ENCODE results near the gene TEKT3.

TEKT3 gene

DNA sequence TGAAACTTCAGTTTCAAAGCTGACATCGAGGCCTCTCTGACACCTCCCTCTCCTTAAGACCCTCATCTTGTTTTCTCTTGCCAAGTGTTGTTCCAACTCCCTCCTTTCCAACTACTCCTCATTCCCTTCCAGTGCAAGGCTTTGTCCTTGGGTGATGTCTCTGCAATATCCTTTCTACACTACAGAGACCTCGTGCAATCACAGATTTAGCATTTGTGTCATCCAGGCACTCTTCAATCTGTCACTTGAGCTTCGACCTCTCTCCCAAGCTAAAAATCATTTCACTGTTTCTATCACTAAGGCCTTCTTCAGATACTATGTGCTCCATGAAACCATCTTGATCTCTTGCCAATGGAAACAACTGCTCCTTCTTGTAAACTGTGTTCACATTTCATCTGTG is 31.6 kb downstream of the TEKT3 start:
- DNase-seq (ENCODE audit: low read depth) = no peak
- H3K4me3 ChIP-seq (ENCODE audit: low read depth, low read length) = no peak overlapping the region
- in situ Hi-C loops (cut with HindIII; ENCODE audit: low sequenced_read_pairs) = no loop called here
- no peak for TF ChIP-seq CTCF (IDR thresholded peaks at IDR 0.05; ENCODE audit: low read depth, low read length, missing control alignments)

- in situ Hi-C loops (cut with HindIII; ENCODE audit: low sequenced_read_pairs) = no loop called here
- DNase-seq (ENCODE audit: low read depth) = no peak
- H3K4me3 ChIP-seq (ENCODE audit: low read depth, low read length) = no peak overlapping the region
- TF ChIP-seq CTCF (IDR thresholded peaks at IDR 0.05; ENCODE audit: low read depth, low read length, missing control alignments) = no peak
Measured at GRCh38 chr17:15309236-15309635, 32.2 kb downstream of the TEKT3 start.

DNA sequence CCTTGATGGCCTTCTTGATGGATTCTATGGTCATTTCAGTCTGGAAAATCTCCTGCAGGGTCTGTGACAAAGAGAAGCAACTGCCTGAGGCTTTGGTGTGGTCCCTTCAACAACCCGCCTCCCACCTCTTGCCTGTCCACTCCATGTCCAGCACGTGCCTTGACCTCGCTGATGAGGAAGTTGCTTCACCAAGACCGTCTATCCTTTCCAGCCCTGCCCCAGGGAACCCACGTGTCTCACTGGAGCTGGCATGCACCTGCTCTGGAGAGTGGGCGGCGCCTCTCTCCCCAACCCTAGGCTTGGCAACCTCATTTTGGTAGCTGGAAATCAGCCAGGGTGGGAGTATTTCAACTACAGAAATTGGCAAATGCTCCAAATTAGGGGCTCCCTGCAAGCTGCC is 32.6 kb downstream of the TEKT3 start:
- no peak for TF ChIP-seq CTCF (IDR thresholded peaks at IDR 0.05; ENCODE audit: low read depth, low read length, missing control alignments)
- in situ Hi-C loops (cut with HindIII; ENCODE audit: low sequenced_read_pairs) = no loop called here
- no peak overlapping the region for H3K4me3 ChIP-seq (ENCODE audit: low read depth, low read length)
- no peak for DNase-seq (ENCODE audit: low read depth)

DNA sequence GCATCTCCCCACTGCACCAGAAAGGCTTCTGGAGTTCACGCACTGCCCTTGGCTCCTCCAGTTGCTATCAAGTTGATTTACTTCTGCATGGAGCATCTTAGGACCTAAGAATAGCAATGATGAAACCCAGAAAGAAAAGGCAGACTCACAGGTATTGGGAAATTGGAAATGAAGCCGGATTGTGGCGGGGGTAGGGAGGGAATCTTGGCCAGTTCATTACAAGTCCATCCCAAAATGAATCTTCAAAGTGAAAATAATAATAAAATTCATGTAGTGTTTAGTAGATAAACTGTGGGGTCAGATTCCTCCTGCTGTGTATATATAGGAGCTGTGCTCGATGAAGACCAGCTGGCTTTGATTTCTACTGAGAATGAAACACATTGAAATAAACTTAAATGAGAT is 33.7 kb downstream of the TEKT3 start:
- no peak for TF ChIP-seq CTCF (IDR thresholded peaks at IDR 0.05; ENCODE audit: low read depth, low read length, missing control alignments)
- in situ Hi-C loops (cut with HindIII; ENCODE audit: low sequenced_read_pairs) = no loop called here
- DNase-seq (ENCODE audit: low read depth) = no peak

DNA sequence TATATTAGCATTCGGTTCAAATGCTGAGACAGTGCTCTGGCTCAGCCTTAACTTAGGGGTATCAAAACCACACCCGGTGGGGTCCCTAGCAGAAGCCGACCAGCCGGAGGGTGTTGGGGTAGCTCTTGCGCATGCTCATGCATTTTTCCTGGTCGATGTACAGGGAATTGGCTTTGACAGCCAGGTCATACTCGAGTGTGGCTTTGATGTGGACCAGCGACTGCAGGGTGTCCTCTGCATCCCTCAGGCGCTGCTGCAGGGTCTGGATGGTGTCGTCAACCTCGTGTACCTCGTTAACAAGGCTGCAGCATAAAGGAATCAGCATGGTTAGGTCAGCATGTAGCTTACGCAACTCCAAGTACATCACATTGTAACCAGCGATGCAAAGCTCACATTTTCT is 37.5 kb downstream of the TEKT3 start:
- TF ChIP-seq CTCF (IDR thresholded peaks at IDR 0.05; ENCODE audit: low read depth, low read length, missing control alignments) = no peak
- in situ Hi-C loops (cut with HindIII; ENCODE audit: low sequenced_read_pairs) = no loop called here
- no peak overlapping the region for H3K4me3 ChIP-seq (ENCODE audit: low read depth, low read length)
- DNase-seq (ENCODE audit: low read depth) = no peak

More for the DNA sequence above, 33.7 kb downstream of the TEKT3 start:
- no peak overlapping the region for H3K4me3 ChIP-seq (ENCODE audit: low read depth, low read length)

DNA sequence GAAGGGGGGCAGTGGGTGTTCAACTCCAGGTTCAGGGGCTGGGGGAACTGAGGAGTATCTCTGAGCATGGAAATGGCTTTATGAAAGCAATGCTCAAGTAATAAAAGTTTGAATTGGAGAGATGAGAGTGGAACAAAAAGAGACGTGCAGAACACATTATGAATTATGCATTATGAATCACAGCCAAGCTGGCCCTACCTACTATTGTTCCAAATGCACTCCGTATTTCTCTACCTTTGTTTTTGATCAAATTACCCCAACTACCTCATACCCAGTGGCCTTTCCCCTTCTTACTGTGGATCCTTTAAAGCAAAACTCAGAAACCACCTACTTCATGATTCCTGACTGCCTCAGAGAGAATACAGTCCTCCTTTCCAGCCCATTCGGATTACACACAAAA is 38.1 kb downstream of the TEKT3 start:
- no peak for DNase-seq (ENCODE audit: low read depth)
- no peak for TF ChIP-seq CTCF (IDR thresholded peaks at IDR 0.05; ENCODE audit: low read depth, low read length, missing control alignments)
- H3K4me3 ChIP-seq (ENCODE audit: low read depth, low read length) = no peak overlapping the region
- in situ Hi-C loops (cut with HindIII; ENCODE audit: low sequenced_read_pairs) = no loop called here

DNA sequence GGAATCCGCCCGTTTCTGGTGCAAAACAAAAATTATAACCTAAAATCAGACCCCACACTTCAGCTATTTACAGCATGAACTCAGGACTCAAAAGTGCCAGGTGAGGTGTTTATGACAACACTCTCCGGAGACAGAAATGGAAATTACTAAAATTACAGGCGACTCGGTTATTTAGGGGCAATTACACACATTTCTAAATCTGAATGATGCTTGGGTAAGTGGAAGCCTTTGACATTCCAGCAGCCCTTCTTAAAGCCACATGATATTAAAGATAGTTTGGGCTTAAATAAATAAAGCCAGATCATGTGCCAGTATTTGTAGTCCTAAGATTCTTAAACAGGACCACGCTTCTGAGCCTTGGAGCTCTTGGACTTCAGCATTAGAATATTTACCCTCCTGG is 39.6 kb downstream of the TEKT3 start:
- in situ Hi-C loops (cut with HindIII; ENCODE audit: low sequenced_read_pairs) = no loop called here
- H3K4me3 ChIP-seq (ENCODE audit: low read depth, low read length) = no peak overlapping the region
- no peak for TF ChIP-seq CTCF (IDR thresholded peaks at IDR 0.05; ENCODE audit: low read depth, low read length, missing control alignments)
- DNase-seq (ENCODE audit: low read depth) = no peak
